HepG2 (cell line): Measurements from ENCODE around the gene NKRF.

ENCODE experiments used
- POLR2AphosphoS5 ChIP-seq: IDR thresholded peaks from 2 replicates; pipeline ENCODE4 v1.6.1; 2012; ENCODE audit warnings: low read depth, low read length
- SOX5 ChIP-seq: IDR thresholded peaks from 2 replicates; pipeline ENCODE4 v1.6.1; 2016; ENCODE audit warnings: borderline replicate concordance
- YY1 ChIP-seq: IDR thresholded peaks from 2 replicates; pipeline ENCODE4 v1.6.1; 2011; ENCODE audit warnings: low read length, low read depth, moderate library complexity, mild to moderate bottlenecking; ENCODE audit not compliant: insufficient read depth, insufficient replicate concordance
- ZNF274 ChIP-seq: sonication (generic); formaldehyde crosslinking; IDR thresholded peaks from 2 replicates; pipeline ENCODE4 v1.5.1; 2020; ENCODE audit warnings: mild to moderate bottlenecking, missing genetic modification reagents
- TF ChIP-seq, protein P1 (sequence below): IDR thresholded peaks from 2 replicates; pipeline ENCODE4 v1.6.1; 2016; ENCODE audit warnings: missing compliant biosample characterization, missing genetic modification reagents, borderline replicate concordance
- TF ChIP-seq, protein P2 (sequence below): sonication (generic); formaldehyde crosslinking; IDR thresholded peaks from 2 replicates; pipeline ENCODE4 v1.4.0; 2020; ENCODE audit warnings: missing genetic modification reagents

DNA sequence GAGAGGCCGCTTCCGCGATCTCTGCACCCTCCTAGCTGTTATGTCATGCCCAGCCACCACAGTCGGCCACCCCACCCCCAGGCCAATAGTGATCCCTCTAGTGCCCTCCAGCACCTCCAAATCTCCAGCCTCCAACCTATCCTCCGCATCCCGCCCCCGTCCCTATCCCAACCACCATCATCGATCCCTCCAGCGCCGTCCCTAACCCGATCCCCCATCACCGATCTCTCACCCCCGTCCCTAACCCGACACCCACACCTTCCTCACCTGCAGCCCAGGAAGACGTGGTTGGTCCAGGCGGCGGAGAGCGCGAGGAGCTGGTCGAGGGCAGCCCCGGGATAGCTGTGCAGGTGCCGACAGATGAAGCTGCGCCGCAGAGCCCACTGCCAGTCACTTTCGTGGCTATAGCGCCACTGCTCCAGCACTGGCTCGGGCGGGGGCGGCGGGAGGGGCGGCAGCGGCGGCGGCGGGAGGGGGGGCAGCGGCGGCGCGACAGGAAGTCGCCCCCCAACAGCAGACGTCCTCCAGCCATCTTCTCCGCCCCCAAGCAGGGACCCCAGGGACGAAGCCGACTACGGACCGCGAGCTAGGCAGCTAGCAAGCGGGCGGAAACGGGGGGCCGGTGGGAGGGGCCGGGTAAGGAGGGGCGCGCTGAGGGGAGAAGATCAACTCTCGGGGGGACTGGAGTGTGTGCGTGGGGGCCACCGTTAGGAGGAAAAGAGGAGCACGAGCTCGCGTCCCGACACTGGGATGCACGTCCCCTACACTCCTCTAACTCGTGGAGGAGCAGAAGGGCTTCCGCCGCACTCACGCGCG lies 552 bp downstream of the NKRF start:
- TF ChIP-seq, protein P1, sequence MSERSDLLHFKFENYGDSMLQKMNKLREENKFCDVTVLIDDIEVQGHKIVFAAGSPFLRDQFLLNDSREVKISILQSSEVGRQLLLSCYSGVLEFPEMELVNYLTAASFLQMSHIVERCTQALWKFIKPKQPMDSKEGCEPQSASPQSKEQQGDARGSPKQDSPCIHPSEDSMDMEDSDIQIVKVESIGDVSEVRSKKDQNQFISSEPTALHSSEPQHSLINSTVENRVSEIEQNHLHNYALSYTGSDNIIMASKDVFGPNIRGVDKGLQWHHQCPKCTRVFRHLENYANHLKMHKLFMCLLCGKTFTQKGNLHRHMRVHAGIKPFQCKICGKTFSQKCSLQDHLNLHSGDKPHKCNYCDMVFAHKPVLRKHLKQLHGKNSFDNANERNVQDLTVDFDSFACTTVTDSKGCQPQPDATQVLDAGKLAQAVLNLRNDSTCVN (CRISPR knock-in tag), result no peak
- TF ChIP-seq YY1 (no peak), ZNF274 (CRISPR knock-in tag) (no peak), POLR2AphosphoS5 (no peak), SOX5 (CRISPR knock-in tag) (no peak)
- TF ChIP-seq, protein P2, sequence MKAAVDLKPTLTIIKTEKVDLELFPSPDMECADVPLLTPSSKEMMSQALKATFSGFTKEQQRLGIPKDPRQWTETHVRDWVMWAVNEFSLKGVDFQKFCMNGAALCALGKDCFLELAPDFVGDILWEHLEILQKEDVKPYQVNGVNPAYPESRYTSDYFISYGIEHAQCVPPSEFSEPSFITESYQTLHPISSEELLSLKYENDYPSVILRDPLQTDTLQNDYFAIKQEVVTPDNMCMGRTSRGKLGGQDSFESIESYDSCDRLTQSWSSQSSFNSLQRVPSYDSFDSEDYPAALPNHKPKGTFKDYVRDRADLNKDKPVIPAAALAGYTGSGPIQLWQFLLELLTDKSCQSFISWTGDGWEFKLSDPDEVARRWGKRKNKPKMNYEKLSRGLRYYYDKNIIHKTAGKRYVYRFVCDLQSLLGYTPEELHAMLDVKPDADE (CRISPR knock-in tag), result no peak
